Measurements from ENCODE around the gene NSMCE1. TPM values are rescaled to one million over a fixed set of nuclear protein-coding genes. Genes with fewer than 3 reads are reported as not detected.

Gene NSMCE1, protein sequence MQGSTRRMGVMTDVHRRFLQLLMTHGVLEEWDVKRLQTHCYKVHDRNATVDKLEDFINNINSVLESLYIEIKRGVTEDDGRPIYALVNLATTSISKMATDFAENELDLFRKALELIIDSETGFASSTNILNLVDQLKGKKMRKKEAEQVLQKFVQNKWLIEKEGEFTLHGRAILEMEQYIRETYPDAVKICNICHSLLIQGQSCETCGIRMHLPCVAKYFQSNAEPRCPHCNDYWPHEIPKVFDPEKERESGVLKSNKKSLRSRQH
- total RNA-seq (2022; extraction: Qiagen RNA extraction; ENCODE audit: low read depth): 55.8 to 64.7 TPM (median 58.7 TPM) in 5 replicates

DNA sequence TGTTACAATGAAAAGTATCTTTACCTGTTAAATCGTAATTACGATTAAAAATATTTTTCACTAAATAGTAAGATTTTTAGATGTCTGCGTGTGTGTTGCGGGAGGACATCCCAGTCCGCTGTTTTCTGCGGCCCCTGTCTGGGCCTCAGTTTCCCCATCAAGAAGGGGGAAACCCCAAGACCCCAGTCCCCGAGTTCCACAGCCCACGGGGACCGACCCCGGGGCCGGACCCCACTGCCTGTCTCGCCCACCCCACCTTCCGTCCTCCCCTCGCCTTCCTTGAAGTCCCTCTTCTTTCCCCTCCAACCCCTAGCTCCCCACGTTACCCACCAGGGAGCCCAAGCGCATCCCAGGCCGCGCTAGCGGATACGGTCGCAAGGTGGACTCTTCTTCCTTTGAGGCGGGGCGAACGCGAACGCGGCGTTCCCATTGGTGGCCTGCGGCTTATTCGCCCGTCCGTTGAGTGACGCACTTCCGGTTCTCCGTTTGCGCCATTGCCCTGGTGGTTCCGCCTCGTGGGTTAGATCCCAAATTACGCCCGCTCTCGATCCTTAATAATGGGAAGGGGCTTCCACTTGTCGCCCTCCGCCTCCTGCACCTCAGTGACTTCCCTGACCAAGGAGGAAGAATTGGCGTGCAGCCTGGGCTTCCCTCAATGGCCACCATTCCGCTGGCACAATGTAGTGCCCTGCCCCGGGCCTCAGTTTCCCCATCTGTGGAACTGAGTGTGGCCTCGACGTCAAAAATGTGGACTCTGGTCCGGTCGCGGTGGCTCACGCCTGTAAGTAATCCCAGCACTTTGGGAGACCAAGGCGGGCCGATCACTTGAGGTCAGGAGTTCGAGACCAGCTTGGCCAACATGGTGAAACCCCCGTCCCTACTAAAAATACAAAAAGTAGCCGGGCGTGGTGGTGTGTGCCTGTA lies at the start of gene NSMCE1:
NSMCE1 (minus strand) TSS at position 397 of the 924 bp plus-strand sequence. CDS start 11,202 bp downstream, outside the sequence.

DNA sequence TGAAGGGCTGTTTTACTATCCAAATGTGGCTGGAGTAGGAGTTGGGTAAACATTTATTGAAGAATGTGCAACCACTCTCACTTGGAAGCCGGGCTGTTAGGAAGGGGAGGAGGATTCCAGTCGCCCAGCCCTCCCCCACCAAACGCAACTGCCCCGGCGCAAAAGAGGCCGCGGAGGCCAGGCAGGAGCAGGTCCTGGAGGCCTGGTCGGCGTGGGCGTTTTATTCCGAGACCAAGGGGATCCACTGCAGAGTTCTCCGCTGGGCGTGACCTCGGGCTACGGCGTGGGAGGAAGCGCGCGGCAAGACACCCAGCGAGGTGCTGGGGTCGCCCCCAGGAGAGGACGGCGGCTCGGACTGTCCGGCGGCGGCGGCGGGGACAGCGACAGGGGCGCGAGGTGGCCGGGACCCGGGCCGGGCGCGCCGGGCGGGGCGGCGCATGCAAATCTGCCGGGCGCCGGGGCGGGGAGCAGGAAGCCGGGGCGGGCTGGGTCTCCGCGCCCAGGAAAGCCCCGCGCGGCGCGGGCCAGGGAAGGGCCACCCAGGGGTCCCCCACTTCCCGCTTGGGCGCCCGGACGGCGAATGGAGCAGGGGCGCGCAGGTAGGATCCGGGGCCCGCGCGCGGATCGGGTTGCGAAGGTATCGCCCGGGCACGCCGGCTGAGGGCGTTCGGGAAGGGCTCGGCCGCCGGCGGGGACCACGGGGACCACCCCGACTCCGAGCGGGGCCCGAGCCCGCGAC lies 45.0 kb upstream of the NSMCE1 start, which contains the start of gene IL4R:
IL4R (plus strand) TSS at position 553 of the 739 bp plus-strand sequence. CDS start 26,230 bp downstream, outside the sequence.

DNA sequence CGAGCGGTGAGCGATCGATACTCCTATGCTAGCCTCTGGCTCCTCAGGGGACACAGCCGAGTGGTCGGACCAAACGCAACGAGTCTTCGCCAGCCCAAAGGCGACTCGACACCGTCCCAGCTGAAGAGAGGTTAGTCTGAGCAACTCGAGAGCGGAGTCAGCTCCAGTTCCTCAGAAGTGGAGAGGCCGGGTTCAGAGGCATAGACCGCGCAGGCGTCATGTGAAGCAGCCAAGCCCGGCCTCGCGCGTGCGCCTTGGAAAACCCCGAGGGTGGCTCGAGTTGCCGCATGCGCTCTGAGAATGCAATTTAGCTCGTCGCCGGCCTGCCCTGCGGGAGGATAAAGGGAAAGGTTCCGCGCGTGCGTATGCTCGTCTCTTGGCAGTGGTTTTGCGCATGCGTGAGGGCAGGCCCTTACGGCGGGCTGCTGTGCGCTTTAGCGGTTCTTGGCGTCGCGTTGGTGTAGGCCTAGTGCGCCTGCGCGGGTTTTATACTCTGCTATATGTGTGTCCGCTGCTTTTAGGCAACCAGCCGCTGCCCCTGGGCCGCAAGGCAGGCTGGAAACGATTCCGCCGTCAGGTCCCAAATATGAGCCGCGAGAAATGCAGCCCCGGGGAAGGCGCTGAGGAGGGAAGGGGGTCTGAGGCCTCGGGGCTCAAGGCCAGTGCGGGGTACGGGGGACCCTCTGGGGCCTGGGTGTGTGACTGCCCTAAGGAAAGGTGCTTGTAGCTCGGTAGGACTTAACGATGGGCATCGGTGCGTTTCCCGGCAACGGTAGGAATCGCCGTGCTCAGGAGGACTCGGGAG lies 64.9 kb downstream of the NSMCE1 start, which contains the start of gene KDM8:
KDM8 (plus strand) TSS at position 20 of the 805 bp plus-strand sequence. CDS start 6,598 bp downstream, outside the sequence.

Other genes with a start within 250 kb of the NSMCE1 start
- gene C16orf82, start 201.8 kb downstream of the NSMCE1 start, total RNA-seq (2022; extraction: Qiagen RNA extraction; ENCODE audit: low read depth): not detected in 5 replicates
- gene KDM8, start 65.2 kb downstream of the NSMCE1 start, total RNA-seq (2022; extraction: Qiagen RNA extraction; ENCODE audit: low read depth): 1.8 to 3.0 TPM (median 2.3 TPM) in 5 replicates
- 34.2 to 43.1 TPM (median 39.4 TPM) in 5 replicates for gene IL4R, start 45.2 kb upstream of the NSMCE1 start, total RNA-seq (2022; extraction: Qiagen RNA extraction; ENCODE audit: low read depth)
- 0.05 to 0.08 TPM (median 0.07 TPM) in 3 of 5 replicates, not detected in the others for gene IL21R, start 133.4 kb upstream of the NSMCE1 start, total RNA-seq (2022; extraction: Qiagen RNA extraction; ENCODE audit: low read depth)

Data from A549 treated with GW870086 at 1 μM for 4 hours (cell line).